ENCODE results near the gene CCDC121. TPM values are rescaled to one million over a fixed set of nuclear protein-coding genes. Genes with fewer than 3 reads are reported as not detected.

Gene CCDC121
- total and polyA plus RNA-seq, 9 of the 15 experiments (the other 6 are each of a cell fraction or from before 2014, with no cell fraction given): 2.2 to 4.7 (median 4.1) TPM

DNA sequence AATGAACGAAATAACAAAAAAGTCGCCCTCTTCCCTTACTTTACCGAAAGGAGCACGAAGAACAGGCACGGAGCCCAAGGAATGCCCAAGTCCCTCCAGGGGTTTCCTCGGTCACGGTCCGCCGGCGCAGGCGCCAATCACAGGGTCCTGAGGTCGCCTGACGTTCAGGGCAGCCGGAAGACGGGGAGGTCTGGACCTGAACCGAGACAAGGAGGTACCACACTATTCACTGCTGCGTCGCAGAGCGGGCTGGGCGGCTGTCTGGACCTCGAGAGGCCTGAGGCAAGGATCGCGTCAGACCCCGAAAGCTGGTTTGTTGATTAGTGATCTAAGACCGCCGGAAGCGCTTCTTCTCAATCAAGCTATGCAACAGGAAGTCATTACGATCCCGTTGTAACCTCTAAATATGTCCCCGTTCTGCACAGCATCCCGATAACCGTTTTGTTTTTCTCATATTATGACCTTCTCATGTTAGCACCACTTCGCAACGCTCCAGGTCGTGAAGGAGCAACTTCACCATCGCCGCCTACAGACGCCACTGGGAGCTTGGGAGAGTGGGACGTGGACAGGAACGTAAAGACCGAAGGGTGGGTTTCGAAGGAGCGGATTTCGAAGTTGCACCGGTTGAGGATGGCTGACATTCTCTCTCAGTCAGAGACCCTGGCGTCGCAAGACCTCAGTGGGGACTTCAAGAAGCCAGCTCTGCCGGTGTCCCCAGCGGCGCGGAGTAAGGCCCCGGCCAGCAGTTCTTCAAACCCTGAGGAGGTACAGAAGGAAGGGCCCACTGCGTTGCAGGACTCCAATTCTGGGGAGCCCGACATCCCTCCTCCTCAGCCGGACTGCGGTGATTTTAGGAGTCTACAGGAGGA, 34.7 kb upstream of the CCDC121 start, which contains the start of the genes SLC4A1AP and SUPT7L (continued):
- TF ChIP-seq, protein P1, sequence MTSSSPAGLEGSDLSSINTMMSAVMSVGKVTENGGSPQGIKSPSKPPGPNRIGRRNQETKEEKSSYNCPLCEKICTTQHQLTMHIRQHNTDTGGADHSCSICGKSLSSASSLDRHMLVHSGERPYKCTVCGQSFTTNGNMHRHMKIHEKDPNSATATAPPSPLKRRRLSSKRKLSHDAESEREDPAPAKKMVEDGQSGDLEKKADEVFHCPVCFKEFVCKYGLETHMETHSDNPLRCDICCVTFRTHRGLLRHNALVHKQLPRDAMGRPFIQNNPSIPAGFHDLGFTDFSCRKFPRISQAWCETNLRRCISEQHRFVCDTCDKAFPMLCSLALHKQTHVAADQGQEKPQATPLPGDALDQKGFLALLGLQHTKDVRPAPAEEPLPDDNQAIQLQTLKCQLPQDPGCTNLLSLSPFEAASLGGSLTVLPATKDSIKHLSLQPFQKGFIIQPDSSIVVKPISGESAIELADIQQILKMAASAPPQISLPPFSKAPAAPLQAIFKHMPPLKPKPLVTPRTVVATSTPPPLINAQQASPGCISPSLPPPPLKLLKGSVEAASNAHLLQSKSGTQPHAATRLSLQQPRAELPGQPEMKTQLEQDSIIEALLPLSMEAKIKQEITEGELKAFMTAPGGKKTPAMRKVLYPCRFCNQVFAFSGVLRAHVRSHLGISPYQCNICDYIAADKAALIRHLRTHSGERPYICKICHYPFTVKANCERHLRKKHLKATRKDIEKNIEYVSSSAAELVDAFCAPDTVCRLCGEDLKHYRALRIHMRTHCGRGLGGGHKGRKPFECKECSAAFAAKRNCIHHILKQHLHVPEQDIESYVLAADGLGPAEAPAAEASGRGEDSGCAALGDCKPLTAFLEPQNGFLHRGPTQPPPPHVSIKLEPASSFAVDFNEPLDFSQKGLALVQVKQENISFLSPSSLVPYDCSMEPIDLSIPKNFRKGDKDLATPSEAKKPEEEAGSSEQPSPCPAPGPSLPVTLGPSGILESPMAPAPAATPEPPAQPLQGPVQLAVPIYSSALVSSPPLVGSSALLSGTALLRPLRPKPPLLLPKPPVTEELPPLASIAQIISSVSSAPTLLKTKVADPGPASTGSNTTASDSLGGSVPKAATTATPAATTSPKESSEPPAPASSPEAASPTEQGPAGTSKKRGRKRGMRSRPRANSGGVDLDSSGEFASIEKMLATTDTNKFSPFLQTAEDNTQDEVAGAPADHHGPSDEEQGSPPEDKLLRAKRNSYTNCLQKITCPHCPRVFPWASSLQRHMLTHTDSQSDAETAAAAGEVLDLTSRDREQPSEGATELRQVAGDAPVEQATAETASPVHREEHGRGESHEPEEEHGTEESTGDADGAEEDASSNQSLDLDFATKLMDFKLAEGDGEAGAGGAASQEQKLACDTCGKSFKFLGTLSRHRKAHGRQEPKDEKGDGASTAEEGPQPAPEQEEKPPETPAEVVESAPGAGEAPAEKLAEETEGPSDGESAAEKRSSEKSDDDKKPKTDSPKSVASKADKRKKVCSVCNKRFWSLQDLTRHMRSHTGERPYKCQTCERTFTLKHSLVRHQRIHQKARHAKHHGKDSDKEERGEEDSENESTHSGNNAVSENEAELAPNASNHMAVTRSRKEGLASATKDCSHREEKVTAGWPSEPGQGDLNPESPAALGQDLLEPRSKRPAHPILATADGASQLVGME (CRISPR knock-in tag; IDR thresholded peaks at IDR 0.05): peak; percentile 82; the same call in 1 of the 2 replicates
- TF ChIP-seq FOS (IDR thresholded peaks at IDR 0.05; ENCODE audit: extremely low read depth, insufficient read length) (no peak), MEF2D (tag; conservative IDR thresholded peaks at IDR 0.05; ENCODE audit: low read depth) (peak; percentile 63; the same call in 1 of the 2 replicates), GTF2A2 (tag; IDR thresholded peaks at IDR 0.05) (peak; percentile 94), HEY1 (CRISPR knock-in tag; IDR thresholded peaks at IDR 0.05; ENCODE audit: borderline replicate concordance) (0 out of 2 replicates have a peak, but pooled peaks have one; percentile 61), ZNF830 (CRISPR knock-in tag; IDR thresholded peaks at IDR 0.05) (0 out of 2 replicates have a peak, but pooled peaks have one; percentile 27), KLF13 (tag; IDR thresholded peaks at IDR 0.05; ENCODE audit: borderline replicate concordance, low read depth) (peak; percentile 64; the same call in 1 of the 2 replicates), SP1 (CRISPR knock-in tag; IDR thresholded peaks at IDR 0.05) (peak; percentile 93), STAT6 (CRISPR knock-in tag; IDR thresholded peaks at IDR 0.05) (no peak), TOE1 (IDR thresholded peaks at IDR 0.05; ENCODE audit: borderline replicate concordance) (peak; percentile 92), TOE1 (CRISPR knock-in tag; IDR thresholded peaks at IDR 0.05; ENCODE audit: borderline replicate concordance, low read depth) (no peak), TAF9B (IDR thresholded peaks at IDR 0.05; ENCODE audit: partially characterized antibody) (peak; percentile 100), RAD51 (IDR thresholded peaks at IDR 0.05; ENCODE audit: borderline replicate concordance, low read depth) (peak; percentile 53; the same call in 1 of the 2 replicates)
- TF ChIP-seq, protein P2, sequence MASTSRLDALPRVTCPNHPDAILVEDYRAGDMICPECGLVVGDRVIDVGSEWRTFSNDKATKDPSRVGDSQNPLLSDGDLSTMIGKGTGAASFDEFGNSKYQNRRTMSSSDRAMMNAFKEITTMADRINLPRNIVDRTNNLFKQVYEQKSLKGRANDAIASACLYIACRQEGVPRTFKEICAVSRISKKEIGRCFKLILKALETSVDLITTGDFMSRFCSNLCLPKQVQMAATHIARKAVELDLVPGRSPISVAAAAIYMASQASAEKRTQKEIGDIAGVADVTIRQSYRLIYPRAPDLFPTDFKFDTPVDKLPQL (IDR thresholded peaks at IDR 0.05; ENCODE audit: extremely low read depth, insufficient read length): no peak
- TF ChIP-seq, protein P3, sequence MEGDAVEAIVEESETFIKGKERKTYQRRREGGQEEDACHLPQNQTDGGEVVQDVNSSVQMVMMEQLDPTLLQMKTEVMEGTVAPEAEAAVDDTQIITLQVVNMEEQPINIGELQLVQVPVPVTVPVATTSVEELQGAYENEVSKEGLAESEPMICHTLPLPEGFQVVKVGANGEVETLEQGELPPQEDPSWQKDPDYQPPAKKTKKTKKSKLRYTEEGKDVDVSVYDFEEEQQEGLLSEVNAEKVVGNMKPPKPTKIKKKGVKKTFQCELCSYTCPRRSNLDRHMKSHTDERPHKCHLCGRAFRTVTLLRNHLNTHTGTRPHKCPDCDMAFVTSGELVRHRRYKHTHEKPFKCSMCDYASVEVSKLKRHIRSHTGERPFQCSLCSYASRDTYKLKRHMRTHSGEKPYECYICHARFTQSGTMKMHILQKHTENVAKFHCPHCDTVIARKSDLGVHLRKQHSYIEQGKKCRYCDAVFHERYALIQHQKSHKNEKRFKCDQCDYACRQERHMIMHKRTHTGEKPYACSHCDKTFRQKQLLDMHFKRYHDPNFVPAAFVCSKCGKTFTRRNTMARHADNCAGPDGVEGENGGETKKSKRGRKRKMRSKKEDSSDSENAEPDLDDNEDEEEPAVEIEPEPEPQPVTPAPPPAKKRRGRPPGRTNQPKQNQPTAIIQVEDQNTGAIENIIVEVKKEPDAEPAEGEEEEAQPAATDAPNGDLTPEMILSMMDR (IDR thresholded peaks at IDR 0.05 in 2 of 3, conservative IDR thresholded peaks at IDR 0.05 in 1 of 3; ENCODE audit: insufficient read depth in 2 of 3, low read depth in 1 of 3, low read length in 3 of 3): peak in 1 of 3 experiments; percentile 9; a peak in 1 of 6 replicates

Measured in K562 (cell line).